NCI-H146 treated with DMSO at 0.1 percent for 48 hours (cell line): ENCODE results near the gene C10orf90.
"Not testable (repeated sequence)": the region's sequence is repeated elsewhere in the genome, so short reads cannot be mapped to it uniquely, and the experiment has no call there.

Source experiments
- DNase-seq: peaks from one replicate; lab custom pipeline; 2025; ENCODE audit not compliant: unreplicated experiment; lab: John Stamatoyannopoulos, UW

C10orf90 gene

DNA sequence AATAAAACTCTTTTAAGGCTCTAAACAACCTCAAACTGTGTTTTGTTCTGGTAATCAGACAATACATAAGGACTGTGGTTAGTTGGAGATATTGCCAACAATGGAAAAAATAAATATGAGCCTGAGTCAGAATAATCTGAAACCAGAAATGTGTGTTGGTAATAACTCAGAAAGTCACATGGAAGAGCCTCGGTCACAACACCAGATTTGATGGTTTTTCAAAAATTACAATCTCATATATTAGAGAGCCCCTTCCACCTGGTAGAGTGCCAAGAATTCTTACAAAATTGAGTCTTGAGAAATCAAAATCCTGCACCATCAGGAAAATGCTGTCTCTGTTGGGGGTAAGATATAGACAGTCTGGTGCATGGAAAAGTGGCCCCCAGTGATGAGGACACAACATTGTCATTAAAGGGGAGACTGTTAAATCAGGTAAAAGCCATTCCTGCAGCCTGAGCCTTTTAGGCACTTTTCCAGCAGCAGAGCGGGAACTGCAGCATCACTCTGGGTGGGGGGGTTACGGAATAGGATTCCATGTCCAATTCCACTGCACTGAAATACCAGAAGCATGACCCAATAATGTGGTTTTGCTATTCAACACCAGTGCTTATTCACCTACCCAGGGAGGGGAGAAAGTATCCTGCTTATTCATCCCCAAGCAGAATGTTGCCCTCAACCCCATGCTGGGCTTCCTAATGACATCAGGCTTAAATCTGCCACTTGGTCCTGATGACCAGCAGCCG, 272.7 kb downstream of the C10orf90 start:
- DNase-seq = no peak

GRCh38 chr10:126397156-126397555, 273.3 kb downstream of the C10orf90 start:
- no peak for DNase-seq

- DNase-seq = no peak
These were observed 275.5 kb downstream of the C10orf90 start for GRCh38 chr10:126394948-126395347.

GRCh38 chr10:126393076-126393475, 277.4 kb downstream of the C10orf90 start:
- DNase-seq = no peak

- DNase-seq = no peak
These were observed 278.0 kb downstream of the C10orf90 start for GRCh38 chr10:126392469-126392868.

GRCh38 chr10:126392068-126392467, 278.4 kb downstream of the C10orf90 start:
- no peak for DNase-seq

GRCh38 chr10:126391192-126391885, 279.2 kb downstream of the C10orf90 start:
- peak; percentile 55 for DNase-seq

DNA sequence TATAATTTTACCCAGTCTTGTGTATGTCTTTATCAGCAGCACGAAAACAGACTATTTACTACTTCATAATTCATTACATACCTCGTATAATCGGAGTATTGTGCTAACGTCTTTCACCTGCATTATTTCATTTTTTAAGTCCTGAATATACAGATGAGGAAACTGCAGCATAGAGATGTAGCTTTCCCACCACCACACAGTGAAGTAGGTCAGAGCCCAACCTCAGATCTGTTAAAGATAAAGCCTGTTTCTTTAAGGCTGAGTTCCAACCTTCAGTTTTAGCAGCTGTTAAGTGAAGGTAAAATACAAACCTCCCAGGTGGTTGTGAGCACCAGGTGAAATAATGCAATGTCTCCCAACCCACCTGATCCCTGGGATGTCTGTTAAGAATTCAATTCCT, 280.2 kb downstream of the C10orf90 start:
- no peak for DNase-seq

DNA sequence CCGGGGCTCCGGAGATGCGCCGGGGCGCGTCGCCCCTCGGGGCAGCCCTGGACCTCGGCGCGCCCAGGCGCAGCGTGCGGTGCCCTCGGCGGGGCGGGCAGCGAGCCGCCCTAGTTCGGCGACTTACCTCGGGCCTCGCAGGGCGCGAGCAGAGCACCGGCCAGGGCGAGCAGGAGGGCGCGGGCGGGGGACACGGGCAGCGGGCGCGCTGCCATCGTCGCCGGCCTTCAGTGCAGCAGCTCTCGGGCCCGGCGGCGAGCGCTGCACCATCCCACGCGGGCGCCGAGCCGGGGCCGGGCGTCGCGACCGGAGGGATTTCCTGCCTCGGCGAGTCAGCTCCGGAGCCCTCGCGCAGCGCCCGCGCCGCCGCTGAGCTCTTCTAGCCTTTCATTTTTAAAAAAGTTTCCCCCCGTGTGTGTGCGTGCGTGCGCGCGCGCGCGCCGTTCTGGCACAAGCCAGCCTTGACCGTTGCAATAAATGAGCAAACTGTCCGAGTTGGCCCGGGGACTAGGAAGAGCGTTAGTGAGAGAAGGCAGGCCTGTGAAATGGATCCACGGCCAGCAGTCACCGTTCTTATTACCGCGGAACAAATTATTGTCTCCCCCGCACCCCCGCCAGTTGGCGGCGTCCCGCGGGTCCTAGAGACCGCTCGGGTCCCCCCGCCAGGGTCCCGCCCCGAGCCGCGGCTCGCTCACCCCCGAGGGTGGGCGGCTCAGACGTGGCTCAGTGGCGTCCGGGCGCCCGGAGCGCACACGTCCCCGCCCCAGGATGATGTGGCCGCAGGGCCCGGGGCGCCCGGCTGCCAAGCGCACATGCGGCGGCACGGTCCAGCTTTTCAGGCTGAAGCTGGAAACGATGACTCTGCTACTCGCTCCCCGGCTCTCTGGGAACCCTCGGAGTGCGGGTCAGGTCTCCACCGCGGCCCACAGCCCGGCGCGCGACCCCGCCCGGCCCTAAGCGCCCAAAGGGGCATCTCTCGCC, 282.3 kb downstream of the C10orf90 start, which contains the start of gene ADAM12:
Gene ADAM12, minus strand, starts transcription at position 547 of the 981 bp plus-strand sequence. Its CDS starts 332 bp downstream, at position 215.
- DNase-seq = peak; percentile 27

GRCh38 chr10:126387041-126387921, 283.2 kb downstream of the C10orf90 start:
- peak; percentile 64 for DNase-seq

- no peak for DNase-seq
These were observed 286.1 kb downstream of the C10orf90 start for GRCh38 chr10:126384269-126384873.

DNA sequence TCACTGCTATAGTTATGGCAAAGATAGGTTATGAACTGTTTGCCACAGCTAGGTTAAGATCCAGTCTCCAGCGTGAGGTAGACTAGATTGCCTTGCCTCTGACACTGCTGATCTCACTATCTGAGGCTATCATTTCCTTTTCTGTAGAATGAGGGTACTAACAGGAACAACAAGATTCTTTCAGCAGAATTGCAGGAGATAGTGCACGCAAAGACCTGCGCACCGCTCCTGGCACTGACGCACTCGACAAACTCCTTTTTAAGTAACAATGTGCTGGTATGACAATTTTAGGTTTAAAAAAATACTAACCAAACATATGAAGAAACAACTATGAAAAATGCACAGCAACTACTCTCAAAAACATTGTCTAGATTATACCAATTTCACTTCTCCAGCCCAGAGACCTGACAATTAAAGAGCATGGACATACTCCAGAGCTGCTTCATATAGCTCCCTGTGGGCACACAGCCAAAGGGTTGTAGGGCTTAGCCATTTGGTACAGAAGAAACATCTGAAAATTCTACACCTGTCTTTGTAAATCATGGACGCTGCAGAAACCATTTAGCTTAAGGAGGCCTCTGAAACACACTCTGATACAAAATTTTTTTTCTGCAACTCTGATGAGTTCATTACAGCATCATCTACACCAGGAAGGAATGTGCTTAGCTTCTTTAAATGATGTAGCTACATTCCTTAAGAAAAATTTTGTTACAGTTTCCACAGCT, 290.0 kb downstream of the C10orf90 start:
- no peak for DNase-seq

DNA sequence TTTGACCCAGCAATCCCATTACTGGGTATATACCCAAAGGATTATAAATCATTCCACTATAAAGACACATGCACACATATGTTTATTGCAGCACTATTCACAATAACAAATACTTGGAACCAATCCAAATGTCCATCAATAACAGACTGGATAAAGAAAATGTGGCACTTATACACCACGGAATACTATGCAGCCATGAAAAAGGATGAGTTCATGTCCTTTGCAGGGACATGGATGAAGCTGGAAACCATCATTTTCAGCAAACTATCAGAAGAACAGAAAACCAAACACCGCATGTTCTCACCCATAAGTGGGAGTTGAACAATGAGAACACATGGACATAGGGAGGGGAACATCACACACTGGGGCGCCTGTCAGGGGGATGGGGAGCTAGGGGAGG, 291.3 kb downstream of the C10orf90 start:
- DNase-seq = not testable (repeated sequence)

DNA sequence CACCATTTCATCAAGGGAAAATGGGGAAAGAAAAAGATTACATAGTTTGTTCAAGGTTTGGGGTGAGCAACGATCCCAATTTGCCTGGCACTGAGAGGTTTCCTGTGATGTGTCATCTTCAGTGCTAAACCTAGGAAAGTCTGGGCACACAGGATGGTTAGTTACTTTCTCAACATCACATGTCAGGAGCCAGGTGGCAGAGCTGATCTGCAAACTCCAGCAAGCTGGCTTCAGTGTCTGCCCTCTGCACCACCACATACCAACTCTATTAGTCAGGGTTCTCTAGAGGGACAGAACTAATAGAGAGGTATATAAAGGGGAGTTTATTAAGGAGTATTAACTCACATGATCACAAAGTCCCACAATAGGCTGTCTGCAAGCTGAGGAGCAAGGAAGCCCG, 293.5 kb downstream of the C10orf90 start:
- no peak for DNase-seq

- no peak for DNase-seq
These were observed 294.5 kb downstream of the C10orf90 start for GRCh38 chr10:126375926-126376554.

DNA sequence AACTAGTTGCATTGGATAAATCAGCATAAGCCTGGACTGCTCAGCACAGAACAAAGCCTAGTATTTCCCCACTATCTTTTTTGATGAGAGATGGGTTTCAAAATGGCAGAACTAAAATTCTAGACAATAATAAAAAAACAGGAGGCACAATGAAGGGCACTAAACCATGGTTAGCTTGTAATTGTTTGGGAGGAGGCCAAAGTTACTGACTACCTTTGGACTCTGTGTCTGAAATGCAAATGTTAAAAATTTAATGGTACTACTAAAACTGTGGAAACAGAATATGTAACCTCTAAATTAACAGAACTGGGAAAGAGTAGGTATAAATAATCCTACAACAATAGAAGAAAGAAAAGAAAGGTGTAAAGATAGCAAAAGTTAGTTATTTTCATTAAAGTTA, 295.2 kb downstream of the C10orf90 start:
- DNase-seq = no peak
